Measurements from ENCODE around the gene EXOC2. TPM values are rescaled to one million over a fixed set of nuclear protein-coding genes. Genes with fewer than 3 reads are reported as not detected.

Gene EXOC2
- total and polyA plus RNA-seq, 2 donors, result 12.1 to 22.1 TPM

DNA sequence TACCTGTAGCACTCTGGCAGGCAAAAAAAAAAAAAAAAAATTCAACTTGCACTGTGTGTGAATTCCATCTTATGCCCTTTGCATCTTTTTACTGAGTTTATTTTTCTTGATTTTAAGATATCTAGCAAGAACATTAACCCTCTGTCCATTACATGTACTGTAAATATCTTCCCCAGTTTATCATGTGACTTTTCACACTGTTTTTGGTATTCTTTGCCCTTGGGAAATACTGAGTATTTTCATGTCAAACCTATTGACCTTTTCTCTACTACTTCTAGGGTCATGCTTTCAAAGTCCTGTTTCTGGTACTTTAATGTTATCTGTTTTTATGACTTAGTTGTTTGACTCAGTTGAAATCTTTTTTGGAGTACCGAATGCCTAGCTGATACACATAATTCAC lies 35.2 kb downstream of the EXOC2 start:
- DNase-seq (ENCODE audit: low read depth in 6 of 9, low spot score in 9 of 9), result no peak
- Histone ChIP-seq H3K27ac (ENCODE audit: low read depth in 1 of 2, low read length in 1 of 2) (no peak overlapping the region), H3K36me3 (ENCODE audit: control insufficient read depth in 2 of 2, insufficient read depth in 2 of 2, low read length in 1 of 2) (peaks cover 0 to 10% of the 10 kb centered on the region in 2 donors), H3K4me3 (ENCODE audit: low read length in 2 of 2) (no peak overlapping the region), H3K27me3 (ENCODE audit: control insufficient read depth in 2 of 2, insufficient read depth in 1 of 2, low read length in 1 of 2) (no peaks in the 10 kb centered on the region), H3K9me3 (ENCODE audit: control insufficient read depth in 2 of 2, insufficient read depth in 1 of 2, low read length in 1 of 2) (no peaks in the 10 kb centered on the region), H3K4me1 (ENCODE audit: control insufficient read depth in 2 of 2, insufficient read depth in 2 of 2, low read length in 2 of 2) (peaks cover 4 to 9% of the 10 kb centered on the region in 2 donors)
- 99% methylated on average over 1 of the region's 1 CpG for WGBS

DNA sequence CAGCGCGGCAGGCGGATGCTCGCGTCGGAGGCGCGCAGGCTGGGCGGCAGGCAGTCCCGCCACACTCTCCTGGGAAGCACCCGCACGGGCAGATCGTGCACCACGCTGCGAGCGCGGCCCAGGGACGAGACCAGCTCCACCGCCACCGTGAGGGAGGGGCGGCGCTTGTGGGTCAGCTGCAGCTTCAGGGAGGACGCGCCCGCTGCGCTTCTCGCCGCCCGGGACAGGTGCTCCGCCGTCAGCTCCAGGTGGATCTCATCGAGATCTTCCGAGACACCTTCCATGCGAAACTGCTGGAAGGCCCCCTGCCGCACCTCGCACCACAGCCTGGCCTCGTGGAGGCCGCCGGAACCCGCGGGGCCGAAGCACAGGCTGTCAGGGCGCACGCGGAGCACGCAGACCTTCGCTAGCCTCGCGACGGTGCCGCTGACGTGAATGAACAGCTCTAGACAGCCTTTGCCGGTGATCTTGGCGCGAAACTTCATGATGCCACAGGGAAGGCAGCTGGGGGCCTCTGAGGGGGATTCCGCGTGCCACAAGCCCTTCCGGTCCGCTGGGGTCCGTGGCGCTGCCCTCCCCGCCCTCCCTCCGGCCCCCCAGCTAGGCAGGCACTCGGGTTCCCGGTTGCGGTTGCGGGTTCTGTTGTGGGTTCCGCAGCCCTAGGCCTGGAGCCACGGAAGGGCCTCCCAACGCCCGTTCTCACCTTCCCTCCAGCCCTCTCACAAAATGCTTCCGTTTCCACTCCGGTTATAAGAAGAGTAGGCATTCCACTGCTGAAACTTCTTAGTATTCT lies 36.3 kb downstream of the EXOC2 start, which contains the start of gene HUS1B:
Gene HUS1B, minus strand, starts transcription at position 641 of the 793 bp plus-strand sequence. Its CDS starts 156 bp downstream, at position 485.
- H3K36me3 ChIP-seq (ENCODE audit: control insufficient read depth in 2 of 2, insufficient read depth in 2 of 2, low read length in 1 of 2), result peaks cover 0 to 10% of the 10 kb centered on the region in 2 donors
- no peaks in the 10 kb centered on the region for H3K27me3 ChIP-seq (ENCODE audit: control insufficient read depth in 2 of 2, insufficient read depth in 1 of 2, low read length in 1 of 2)
- H3K9me3 ChIP-seq (ENCODE audit: control insufficient read depth in 2 of 2, insufficient read depth in 1 of 2, low read length in 1 of 2), result no peaks in the 10 kb centered on the region
- no peak for DNase-seq (ENCODE audit: low read depth in 6 of 9, low spot score in 9 of 9)
- H3K4me3 ChIP-seq (ENCODE audit: low read length in 2 of 2), result no peak within 1 kb of the TSS
- 98% methylated on average over 73 of the region's 73 CpGs for WGBS
- H3K4me1 ChIP-seq (ENCODE audit: control insufficient read depth in 2 of 2, insufficient read depth in 2 of 2, low read length in 2 of 2), result peaks cover 4 to 9% of the 10 kb centered on the region in 2 donors
- H3K27ac ChIP-seq (ENCODE audit: low read depth in 1 of 2, low read length in 1 of 2), result no peak within 1 kb of the TSS

- peaks cover 0 to 10% of the 10 kb centered on the region in 2 donors for H3K36me3 ChIP-seq (ENCODE audit: control insufficient read depth in 2 of 2, insufficient read depth in 2 of 2, low read length in 1 of 2)
- DNase-seq (ENCODE audit: low read depth in 6 of 9, low spot score in 9 of 9), result no peak
- 96% methylated on average over 4 of the region's 4 CpGs for WGBS
- H3K4me3 ChIP-seq (ENCODE audit: low read length in 2 of 2), result no peak overlapping the region
- no peaks in the 10 kb centered on the region for H3K27me3 ChIP-seq (ENCODE audit: control insufficient read depth in 2 of 2, insufficient read depth in 1 of 2, low read length in 1 of 2)
- H3K4me1 ChIP-seq (ENCODE audit: control insufficient read depth in 2 of 2, insufficient read depth in 2 of 2, low read length in 2 of 2), result no peaks in the 10 kb centered on the region
- no peak overlapping the region for H3K27ac ChIP-seq (ENCODE audit: low read depth in 1 of 2, low read length in 1 of 2)
- no peaks in the 10 kb centered on the region for H3K9me3 ChIP-seq (ENCODE audit: control insufficient read depth in 2 of 2, insufficient read depth in 1 of 2, low read length in 1 of 2)
These were observed 38.8 kb downstream of the EXOC2 start for GRCh38 chr6:654136-654535.

DNA sequence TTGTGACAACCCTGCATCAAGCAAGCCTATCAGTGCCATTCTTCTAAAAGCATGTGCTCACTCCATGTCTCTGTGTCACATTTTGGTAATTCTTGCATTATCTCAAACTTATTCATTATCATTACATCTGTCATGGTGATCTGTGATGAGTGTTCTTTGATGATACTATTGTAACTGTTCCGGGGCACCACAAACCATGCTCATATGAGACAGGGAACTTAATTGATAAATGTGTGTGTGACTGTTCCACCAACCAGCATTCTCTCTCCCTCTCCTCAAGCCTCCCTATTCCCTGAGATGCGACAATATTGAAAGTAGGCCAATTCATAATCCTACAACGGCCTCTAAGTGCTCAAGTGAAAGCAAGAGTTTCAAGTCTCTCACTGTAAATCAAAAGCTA lies 40.1 kb downstream of the EXOC2 start:
- 98% methylated on average over 3 of the region's 3 CpGs for WGBS
- H3K4me1 ChIP-seq (ENCODE audit: control insufficient read depth in 2 of 2, insufficient read depth in 2 of 2, low read length in 2 of 2), result no peaks in the 10 kb centered on the region
- no peak for DNase-seq (ENCODE audit: low read depth in 6 of 9, low spot score in 9 of 9)

GRCh38 chr6:650098-650497 lies 42.8 kb downstream of the EXOC2 start:
- 92% methylated on average over 4 of the region's 4 CpGs for whole genome bisulfite sequencing
- H3K4me1 ChIP-seq (ENCODE audit: control insufficient read depth in 2 of 2, insufficient read depth in 2 of 2, low read length in 2 of 2), result no peaks in the 10 kb centered on the region

More for the DNA sequence above, 40.1 kb downstream of the EXOC2 start:
- H3K9me3 ChIP-seq (ENCODE audit: control insufficient read depth in 2 of 2, insufficient read depth in 1 of 2, low read length in 1 of 2), result no peaks in the 10 kb centered on the region
- H3K27ac ChIP-seq (ENCODE audit: low read depth in 1 of 2, low read length in 1 of 2), result no peak overlapping the region
- H3K27me3 ChIP-seq (ENCODE audit: control insufficient read depth in 2 of 2, insufficient read depth in 1 of 2, low read length in 1 of 2), result no peaks in the 10 kb centered on the region
- no peak overlapping the region for H3K4me3 ChIP-seq (ENCODE audit: low read length in 2 of 2)
- H3K36me3 ChIP-seq (ENCODE audit: control insufficient read depth in 2 of 2, insufficient read depth in 2 of 2, low read length in 1 of 2), result peaks cover 0 to 10% of the 10 kb centered on the region in 2 donors

GRCh38 chr6:642805-643204 lies 50.1 kb downstream of the EXOC2 start:
- no peaks in the 10 kb centered on the region for H3K27me3 ChIP-seq (ENCODE audit: control insufficient read depth in 2 of 2, insufficient read depth in 1 of 2, low read length in 1 of 2)
- DNase-seq (ENCODE audit: low read depth in 6 of 9, low spot score in 9 of 9), result no peak
- H3K27ac ChIP-seq (ENCODE audit: low read depth in 1 of 2, low read length in 1 of 2), result no peak overlapping the region
- H3K4me1 ChIP-seq (ENCODE audit: control insufficient read depth in 2 of 2, insufficient read depth in 2 of 2, low read length in 2 of 2), result no peaks in the 10 kb centered on the region
- peaks cover 0 to 3% of the 10 kb centered on the region in 2 donors for H3K9me3 ChIP-seq (ENCODE audit: control insufficient read depth in 2 of 2, insufficient read depth in 1 of 2, low read length in 1 of 2)
- no peaks in the 10 kb centered on the region for H3K36me3 ChIP-seq (ENCODE audit: control insufficient read depth in 2 of 2, insufficient read depth in 2 of 2, low read length in 1 of 2)
- no peak overlapping the region for H3K4me3 ChIP-seq (ENCODE audit: low read length in 2 of 2)

More at GRCh38 chr6:650098-650497, 42.8 kb downstream of the EXOC2 start:
- H3K27me3 ChIP-seq (ENCODE audit: control insufficient read depth in 2 of 2, insufficient read depth in 1 of 2, low read length in 1 of 2), result no peaks in the 10 kb centered on the region
- H3K9me3 ChIP-seq (ENCODE audit: control insufficient read depth in 2 of 2, insufficient read depth in 1 of 2, low read length in 1 of 2), result no peaks in the 10 kb centered on the region
- H3K27ac ChIP-seq (ENCODE audit: low read depth in 1 of 2, low read length in 1 of 2), result no peak overlapping the region
- no peaks in the 10 kb centered on the region for H3K36me3 ChIP-seq (ENCODE audit: control insufficient read depth in 2 of 2, insufficient read depth in 2 of 2, low read length in 1 of 2)
- H3K4me3 ChIP-seq (ENCODE audit: low read length in 2 of 2), result no peak overlapping the region
- DNase-seq (ENCODE audit: low read depth in 6 of 9, low spot score in 9 of 9), result no peak

DNA sequence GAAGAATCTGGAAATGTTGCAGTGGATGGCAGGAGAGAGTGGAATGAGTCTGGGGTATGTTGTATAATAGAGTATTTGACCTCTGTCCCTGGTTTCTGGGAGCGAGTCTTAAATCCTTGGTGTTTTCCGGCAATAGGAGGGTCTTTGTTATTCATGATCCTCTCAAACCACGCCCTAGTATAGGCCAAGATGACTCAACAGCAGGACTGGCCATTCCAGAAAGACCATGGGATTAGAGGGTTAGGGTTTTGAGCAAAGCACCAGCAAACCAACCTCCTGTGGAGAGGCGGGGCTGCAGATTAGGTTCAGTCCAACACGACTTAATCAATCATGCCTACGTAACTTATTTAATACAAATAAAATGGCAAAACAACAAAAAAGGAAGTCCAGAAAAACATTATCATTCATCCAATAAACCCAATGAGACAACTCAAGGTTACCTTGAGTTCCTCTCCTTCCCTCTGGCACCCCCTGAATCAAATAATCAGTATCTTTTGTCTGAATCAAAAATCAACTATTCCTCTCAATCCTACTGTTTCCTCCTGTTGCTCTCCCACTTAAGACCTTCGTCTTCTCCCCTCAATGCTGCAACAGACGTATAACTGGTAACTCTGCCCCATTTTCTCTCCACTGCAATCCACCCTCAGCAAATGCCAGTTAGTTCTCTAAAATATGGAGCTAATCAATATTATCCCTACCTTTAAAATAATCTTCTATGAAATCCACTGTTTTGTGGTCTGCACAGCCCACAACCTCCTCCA lies 51.5 kb downstream of the EXOC2 start:
- no peaks in the 10 kb centered on the region for H3K4me1 ChIP-seq (ENCODE audit: control insufficient read depth in 2 of 2, insufficient read depth in 2 of 2, low read length in 2 of 2)
- no peak for DNase-seq (ENCODE audit: low read depth in 6 of 9, low spot score in 9 of 9)
- 96% methylated on average over 8 of the region's 8 CpGs for WGBS
- no peak overlapping the region for H3K27ac ChIP-seq (ENCODE audit: low read depth in 1 of 2, low read length in 1 of 2)
- no peaks in the 10 kb centered on the region for H3K27me3 ChIP-seq (ENCODE audit: control insufficient read depth in 2 of 2, insufficient read depth in 1 of 2, low read length in 1 of 2)
- H3K4me3 ChIP-seq (ENCODE audit: low read length in 2 of 2), result no peak overlapping the region
- peaks cover 7 to 11% of the 10 kb centered on the region in 2 donors for H3K36me3 ChIP-seq (ENCODE audit: control insufficient read depth in 2 of 2, insufficient read depth in 2 of 2, low read length in 1 of 2)
- H3K9me3 ChIP-seq (ENCODE audit: control insufficient read depth in 2 of 2, insufficient read depth in 1 of 2, low read length in 1 of 2), result peaks cover 0 to 3% of the 10 kb centered on the region in 2 donors

GRCh38 chr6:636488-636887 lies 56.5 kb downstream of the EXOC2 start:
- H3K27ac ChIP-seq (ENCODE audit: low read depth in 1 of 2, low read length in 1 of 2), result no peak overlapping the region
- no peaks in the 10 kb centered on the region for H3K4me1 ChIP-seq (ENCODE audit: control insufficient read depth in 2 of 2, insufficient read depth in 2 of 2, low read length in 2 of 2)
- H3K27me3 ChIP-seq (ENCODE audit: control insufficient read depth in 2 of 2, insufficient read depth in 1 of 2, low read length in 1 of 2), result no peaks in the 10 kb centered on the region
- H3K36me3 ChIP-seq (ENCODE audit: control insufficient read depth in 2 of 2, insufficient read depth in 2 of 2, low read length in 1 of 2), result peaks cover 10 to 16% of the 10 kb centered on the region in 2 donors
- no peak for DNase-seq (ENCODE audit: low read depth in 6 of 9, low spot score in 9 of 9)
- no peak overlapping the region for H3K4me3 ChIP-seq (ENCODE audit: low read length in 2 of 2)
- WGBS, result 77% methylated on average over 5 of the region's 5 CpGs
- H3K9me3 ChIP-seq (ENCODE audit: control insufficient read depth in 2 of 2, insufficient read depth in 1 of 2, low read length in 1 of 2), result no peaks in the 10 kb centered on the region

DNA sequence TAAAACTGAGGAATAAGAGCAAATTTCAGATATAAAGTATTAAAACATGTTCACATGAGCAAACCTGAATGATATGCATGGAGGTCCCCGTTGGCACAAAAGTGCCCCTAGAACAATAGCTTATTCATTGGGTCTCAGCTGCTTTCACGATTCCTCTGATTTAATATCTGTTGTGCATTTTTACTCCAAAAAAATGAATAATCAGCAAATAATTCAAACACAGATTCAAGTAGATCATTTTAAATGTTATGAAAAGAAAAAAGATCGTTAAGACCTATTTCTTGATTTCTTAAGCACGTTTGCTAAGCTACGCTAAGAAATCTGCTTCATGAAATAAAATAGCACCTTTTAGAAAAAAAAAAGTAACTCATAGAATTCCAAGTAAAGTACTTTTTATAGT lies 57.7 kb downstream of the EXOC2 start:
- whole genome bisulfite sequencing, result 98% methylated on average over 5 of the region's 5 CpGs
- no peak overlapping the region for H3K27ac ChIP-seq (ENCODE audit: low read depth in 1 of 2, low read length in 1 of 2)
- no peaks in the 10 kb centered on the region for H3K9me3 ChIP-seq (ENCODE audit: control insufficient read depth in 2 of 2, insufficient read depth in 1 of 2, low read length in 1 of 2)
- no peaks in the 10 kb centered on the region for H3K4me1 ChIP-seq (ENCODE audit: control insufficient read depth in 2 of 2, insufficient read depth in 2 of 2, low read length in 2 of 2)
- H3K27me3 ChIP-seq (ENCODE audit: control insufficient read depth in 2 of 2, insufficient read depth in 1 of 2, low read length in 1 of 2), result no peaks in the 10 kb centered on the region
- H3K4me3 ChIP-seq (ENCODE audit: low read length in 2 of 2), result no peak overlapping the region
- peaks cover 14 to 16% of the 10 kb centered on the region in 2 donors for H3K36me3 ChIP-seq (ENCODE audit: control insufficient read depth in 2 of 2, insufficient read depth in 2 of 2, low read length in 1 of 2)
- DNase-seq (ENCODE audit: low read depth in 6 of 9, low spot score in 9 of 9), result no peak

All from thymus (tissue), 11 donors.